ENCODE data around the gene ASB6. TPM values are rescaled to one million over a fixed set of nuclear protein-coding genes. Genes with fewer than 3 reads are reported as not detected.

Gene ASB6
- total and polyA plus RNA-seq, 7 experiments from 2014 or later = 18.5 to 40.9 (median 28.1) TPM

GRCh38 chr9:129620669-129621295 is 21.2 kb downstream of the ASB6 start, which contains the start of gene C9orf50:
C9orf50 (minus strand) TSS chr9:129621101; CDS start chr9:129620574, 527 bp downstream.
- no peaks in the 10 kb centered on the region for H3K36me3 ChIP-seq (ENCODE audit: control insufficient read depth in 2 of 3, insufficient read depth in 3 of 3, low read length in 3 of 3)
- H3K27ac Mint-ChIP-seq = peak within 1 kb of the TSS in 4 of 9 donors; percentile 4 to 38 (median 34)
- no peak for ATAC-seq
- H3K4me3 Mint-ChIP-seq = peak within 1 kb of the TSS; percentile 7 to 65 (median 46)
- no peaks in the 10 kb centered on the region for H3K9me3 ChIP-seq (ENCODE audit: control insufficient read depth in 2 of 3, low read length in 3 of 3)
- H3K4me3 ChIP-seq (ENCODE audit: low read length) = no peak within 1 kb of the TSS
- H3K27me3 Mint-ChIP-seq = peaks cover 17 to 39% (median 22%) of the 10 kb centered on the region in 5 donors
- H3K27ac ChIP-seq (ENCODE audit: low read depth, low read length) = no peak within 1 kb of the TSS
- H3K9me3 Mint-ChIP-seq = peaks cover 0 to 5% (median 0%) of the 10 kb centered on the region in 11 donors
- CTCF ChIA-PET = interaction anchor here (0.6 to 1.6 kb wide), 7 partner anchors 10 to 538 kb away, joined by 3 to 6 read pairs (median 4); no protein-coding TSS in a partner anchor
- DNase-seq = no peak
- peaks cover 5 to 32% (median 30%) of the 10 kb centered on the region in 7 donors for H3K4me1 Mint-ChIP-seq
- H3K4me1 ChIP-seq (ENCODE audit: control insufficient read depth in 2 of 2, insufficient read depth in 2 of 2, low read length in 2 of 2) = peaks cover 5 to 22% of the 10 kb centered on the region in 2 donors
- H3K36me3 Mint-ChIP-seq = peaks cover 0 to 6% (median 0%) of the 10 kb centered on the region in 5 donors
- H3K27me3 ChIP-seq (ENCODE audit: control insufficient read depth in 2 of 2, insufficient read depth in 2 of 2, low read length in 2 of 2) = peaks cover 0 to 14% of the 10 kb centered on the region in 2 donors
- POLR2A ChIA-PET = interaction anchor here (0.8 to 1.5 kb wide), 4 partner anchors 443 to 487 kb away, joined by 3 to 7 read pairs (median 3); partner anchors contain the start of gene IER5L
- intact Hi-C loops (cut with micrococcal nuclease) = loop anchor here in 1 of 2 donors (10.0 kb wide), 1 partner anchor 244 kb away; no protein-coding TSS in a partner anchor

GRCh38 chr9:129619787-129620668 is 21.9 kb downstream of the ASB6 start:
- no peaks in the 10 kb centered on the region for H3K9me3 ChIP-seq (ENCODE audit: control insufficient read depth in 2 of 3, low read length in 3 of 3)
- no peak overlapping the region for H3K4me3 ChIP-seq (ENCODE audit: low read length)
- Mint-ChIP-seq H3K4me1 (peaks cover 5 to 26% (median 25%) of the 10 kb centered on the region in 7 donors), H3K4me3 (peak overlapping the region in 6 of 10 donors; percentile 17 to 61 (median 40)), H3K27me3 (peaks cover 17 to 39% (median 22%) of the 10 kb centered on the region in 5 donors), H3K27ac (no peak overlapping the region), H3K36me3 (peaks cover 0 to 6% (median 0%) of the 10 kb centered on the region in 5 donors), H3K9me3 (peaks cover 0 to 5% (median 0%) of the 10 kb centered on the region in 11 donors)
- H3K4me1 ChIP-seq (ENCODE audit: control insufficient read depth in 2 of 2, insufficient read depth in 2 of 2, low read length in 2 of 2) = peaks cover 5 to 16% of the 10 kb centered on the region in 2 donors
- intact Hi-C loops (cut with micrococcal nuclease) = loop anchor here in 1 of 2 donors (10.0 kb wide), 1 partner anchor 245 kb away; no protein-coding TSS in a partner anchor
- POLR2A ChIA-PET = interaction anchor here (0.8 to 1.5 kb wide), 4 partner anchors 442 to 487 kb away, joined by 3 to 7 read pairs (median 3); partner anchors contain the start of gene IER5L
- no peaks in the 10 kb centered on the region for H3K36me3 ChIP-seq (ENCODE audit: control insufficient read depth in 2 of 3, insufficient read depth in 3 of 3, low read length in 3 of 3)
- H3K27me3 ChIP-seq (ENCODE audit: control insufficient read depth in 2 of 2, insufficient read depth in 2 of 2, low read length in 2 of 2) = peaks cover 0 to 14% of the 10 kb centered on the region in 2 donors
- no peak overlapping the region for H3K27ac ChIP-seq (ENCODE audit: low read depth, low read length)
- no peak for DNase-seq
- peak; percentile 16 for ATAC-seq
- CTCF ChIA-PET = interaction anchor here (0.6 to 1.4 kb wide), 5 partner anchors 9 to 538 kb away, joined by 3 to 6 read pairs (median 4); no protein-coding TSS in a partner anchor

- intact Hi-C loops (cut with micrococcal nuclease) = no loop called here
- Mint-ChIP-seq H3K4me1 (peaks cover 0 to 15% (median 14%) of the 10 kb centered on the region in 7 donors), H3K36me3 (peaks cover 0 to 6% (median 0%) of the 10 kb centered on the region in 5 donors), H3K9me3 (peaks cover 0 to 3% (median 0%) of the 10 kb centered on the region in 11 donors), H3K27ac (peak overlapping the region in 2 of 9 donors; percentile 0 to 51), H3K4me3 (no peak overlapping the region), H3K27me3 (peaks cover 17 to 41% (median 22%) of the 10 kb centered on the region in 5 donors)
- H3K4me3 ChIP-seq (ENCODE audit: low read length) = no peak overlapping the region
- ChIA-PET CTCF (interaction anchor here (1.3 kb wide), 1 partner anchor 20 kb away, joined by 3 read pairs; no protein-coding TSS in a partner anchor), POLR2A (no interaction called here)
- no peak overlapping the region for H3K27ac ChIP-seq (ENCODE audit: low read depth, low read length)
- H3K27me3 ChIP-seq (ENCODE audit: control insufficient read depth in 2 of 2, insufficient read depth in 2 of 2, low read length in 2 of 2) = peaks cover 0 to 14% of the 10 kb centered on the region in 2 donors
- H3K9me3 ChIP-seq (ENCODE audit: control insufficient read depth in 2 of 3, low read length in 3 of 3) = no peaks in the 10 kb centered on the region
- DNase-seq = no peak
- no peaks in the 10 kb centered on the region for H3K36me3 ChIP-seq (ENCODE audit: control insufficient read depth in 2 of 3, insufficient read depth in 3 of 3, low read length in 3 of 3)
- H3K4me1 ChIP-seq (ENCODE audit: control insufficient read depth in 2 of 2, insufficient read depth in 2 of 2, low read length in 2 of 2) = peaks cover 0 to 5% of the 10 kb centered on the region in 2 donors
- ATAC-seq = peak; percentile 51
Measured at GRCh38 chr9:129617167-129617566, 24.8 kb downstream of the ASB6 start.

DNA sequence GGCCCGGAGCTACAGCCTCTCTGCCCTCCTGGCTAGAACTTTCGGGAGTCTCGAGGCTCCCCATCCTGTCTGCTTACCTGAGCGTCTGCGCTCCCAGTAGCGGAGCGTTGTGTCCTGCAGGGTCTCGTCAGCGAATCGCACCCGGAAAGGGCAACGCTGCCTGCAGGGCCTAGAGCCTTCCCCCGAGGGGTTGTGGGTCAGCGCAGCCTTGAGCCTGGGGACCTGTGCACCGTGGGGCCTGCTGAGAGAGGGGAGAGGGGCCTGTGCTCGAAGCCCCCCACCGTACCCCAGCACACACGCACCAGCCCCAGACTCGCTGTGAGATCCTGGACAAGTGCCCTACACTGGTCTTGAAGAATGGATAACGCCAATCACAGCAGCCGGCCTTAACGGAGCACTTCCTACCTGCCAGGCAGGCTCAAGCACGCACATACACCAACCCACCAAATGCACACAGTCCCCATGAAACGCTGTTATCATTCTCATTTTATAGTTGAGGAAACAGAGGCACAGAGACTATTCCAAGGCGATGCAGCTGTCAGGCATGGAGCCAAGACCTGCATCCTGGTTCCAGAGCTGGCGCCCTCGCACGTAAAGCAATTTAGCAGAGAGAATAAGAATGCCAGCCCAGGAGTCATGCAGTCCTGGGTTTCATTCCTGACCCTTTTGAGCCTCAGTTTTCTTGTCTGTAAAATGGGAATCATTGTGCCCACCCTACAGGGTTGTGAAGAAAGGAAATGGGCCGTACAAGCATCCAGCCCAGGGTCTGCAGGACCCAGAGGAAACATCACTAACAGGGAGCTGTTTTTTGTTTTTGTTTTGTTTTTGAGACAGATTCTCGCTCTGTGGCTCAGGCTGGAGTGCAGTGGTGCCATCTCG is 26.3 kb downstream of the ASB6 start:
- peaks cover 0 to 6% (median 0%) of the 10 kb centered on the region in 5 donors for H3K36me3 Mint-ChIP-seq
- Histone ChIP-seq H3K27ac (ENCODE audit: low read depth, low read length) (no peak overlapping the region), H3K4me1 (ENCODE audit: control insufficient read depth in 2 of 2, insufficient read depth in 2 of 2, low read length in 2 of 2) (peaks cover 8 to 12% of the 10 kb centered on the region in 2 donors), H3K9me3 (ENCODE audit: control insufficient read depth in 2 of 3, low read length in 3 of 3) (no peaks in the 10 kb centered on the region), H3K4me3 (ENCODE audit: low read length) (no peak overlapping the region), H3K27me3 (ENCODE audit: control insufficient read depth in 2 of 2, insufficient read depth in 2 of 2, low read length in 2 of 2) (peaks cover 0 to 11% of the 10 kb centered on the region in 2 donors), H3K36me3 (ENCODE audit: control insufficient read depth in 2 of 3, insufficient read depth in 3 of 3, low read length in 3 of 3) (no peaks in the 10 kb centered on the region)
- peaks cover 0 to 3% (median 0%) of the 10 kb centered on the region in 11 donors for H3K9me3 Mint-ChIP-seq
- H3K4me3 Mint-ChIP-seq = no peak overlapping the region
- H3K4me1 Mint-ChIP-seq = peaks cover 0 to 17% (median 16%) of the 10 kb centered on the region in 7 donors
- no peak overlapping the region for H3K27ac Mint-ChIP-seq
- ChIA-PET POLR2A (interaction anchor here (1.0 kb wide), 1 partner anchor 9 kb away, joined by 4 read pairs; no protein-coding TSS in a partner anchor), CTCF (interaction anchor here (1.3 kb wide), 1 partner anchor 18 kb away, joined by 3 read pairs; no protein-coding TSS in a partner anchor)
- intact Hi-C loops (cut with micrococcal nuclease) = no loop called here
- ATAC-seq (no peak), DNase-seq (no peak)
- H3K27me3 Mint-ChIP-seq = peaks cover 8 to 26% (median 10%) of the 10 kb centered on the region in 5 donors

DNA sequence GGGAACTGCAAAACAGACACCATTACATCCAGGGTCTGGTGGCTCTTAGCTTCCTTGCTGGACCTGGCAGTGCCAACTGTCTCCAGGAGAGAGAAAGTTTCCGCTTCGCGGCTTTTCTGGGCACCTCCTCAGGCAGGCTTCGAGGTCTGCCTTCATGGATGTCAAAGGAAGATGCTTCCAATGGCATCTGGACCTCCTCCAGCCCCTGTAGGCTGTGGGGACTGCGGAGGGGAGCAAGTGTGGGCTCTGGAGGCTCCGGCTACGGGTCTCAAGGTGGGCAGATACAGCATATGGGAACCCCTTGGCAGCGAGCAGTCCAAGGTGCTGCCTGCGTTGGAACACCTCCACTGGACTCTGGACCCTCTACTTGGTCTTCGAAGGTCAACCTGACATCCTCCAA is 27.0 kb downstream of the ASB6 start:
- DNase-seq = no peak
- ATAC-seq = no peak
- Histone ChIP-seq H3K9me3 (ENCODE audit: control insufficient read depth in 2 of 3, low read length in 3 of 3) (no peaks in the 10 kb centered on the region), H3K4me1 (ENCODE audit: control insufficient read depth in 2 of 2, insufficient read depth in 2 of 2, low read length in 2 of 2) (peaks cover 8 to 9% of the 10 kb centered on the region in 2 donors), H3K27me3 (ENCODE audit: control insufficient read depth in 2 of 2, insufficient read depth in 2 of 2, low read length in 2 of 2) (peaks cover 0 to 8% of the 10 kb centered on the region in 2 donors), H3K36me3 (ENCODE audit: control insufficient read depth in 2 of 3, insufficient read depth in 3 of 3, low read length in 3 of 3) (no peaks in the 10 kb centered on the region), H3K27ac (ENCODE audit: low read depth, low read length) (no peak overlapping the region), H3K4me3 (ENCODE audit: low read length) (no peak overlapping the region)
- H3K27me3 Mint-ChIP-seq = peaks cover 8 to 25% (median 10%) of the 10 kb centered on the region in 5 donors
- no peak overlapping the region for H3K27ac Mint-ChIP-seq
- intact Hi-C loops (cut with micrococcal nuclease) = no loop called here
- H3K4me1 Mint-ChIP-seq = peaks cover 1 to 18% (median 17%) of the 10 kb centered on the region in 7 donors
- no peak overlapping the region for H3K4me3 Mint-ChIP-seq
- peaks cover 0 to 6% (median 0%) of the 10 kb centered on the region in 5 donors for H3K36me3 Mint-ChIP-seq
- H3K9me3 Mint-ChIP-seq = peaks cover 0 to 3% (median 0%) of the 10 kb centered on the region in 11 donors
- POLR2A ChIA-PET = no interaction called here
- CTCF ChIA-PET = interaction anchor here (1.5 to 1.7 kb wide), 2 partner anchors 9 to 483 kb away, joined by 3 to 9 read pairs; no protein-coding TSS in a partner anchor

All from naive thymus-derived CD4-positive, alpha-beta T cell (primary cell).